ENCODE data around the gene LPIN3.

- TF ChIP-seq CTCF (IDR thresholded peaks at IDR 0.05; ENCODE audit: borderline replicate concordance, extremely low read depth, low read length, poor library complexity, severe bottlenecking) = no peak
- TF ChIP-seq EZH2 (IDR thresholded peaks at IDR 0.05; ENCODE audit: borderline replicate concordance, low read depth, low read length, severe bottlenecking) = no peak
These were observed 35.7 kb downstream of the LPIN3 start for GRCh38 chr20:41376349-41376748.

Data from DND-41 (cell line).